ENCODE data around the gene CRYAB. TPM values are rescaled to one million over a fixed set of nuclear protein-coding genes. Genes with fewer than 3 reads are reported as not detected.

Gene CRYAB
- total and polyA plus RNA-seq, 8 donors, result 26.7 to 89.2 (median 34.8) TPM

- no peak for TF ChIP-seq CTCF (IDR thresholded peaks at IDR 0.05)
- Histone ChIP-seq H3K4me1 (peaks cover 4 to 7% of the 10 kb centered on the region in 2 donors), H3K36me3 (no peaks in the 10 kb centered on the region), H3K4me3 (no peak overlapping the region), H3K27ac (peak overlapping the region in 1 of 2 donors; percentile 33), H3K27me3 (no peaks in the 10 kb centered on the region), H3K9me3 (no peaks in the 10 kb centered on the region)
- no peak for DNase-seq
- ATAC-seq, result no peak
- intact Hi-C loops (cut with DNase I), result no loop called here
These were observed 33.6 kb upstream of the CRYAB start for GRCh38 chr11:111945198-111945597.

- DNase-seq (no peak), ATAC-seq (peak; percentile 45)
- no peaks in the 10 kb centered on the region for H3K9me3 ChIP-seq
- H3K36me3 ChIP-seq, result no peaks in the 10 kb centered on the region
- H3K27ac ChIP-seq, result peak overlapping the region; percentile 28 to 59
- H3K4me3 ChIP-seq, result no peak overlapping the region
- intact Hi-C loops (cut with DNase I), result no loop called here
- no peak for TF ChIP-seq CTCF (IDR thresholded peaks at IDR 0.05)
- no peaks in the 10 kb centered on the region for H3K27me3 ChIP-seq
- peaks cover 4 to 7% of the 10 kb centered on the region in 2 donors for H3K4me1 ChIP-seq
These were observed 33.1 kb upstream of the CRYAB start for GRCh38 chr11:111944651-111945051.

- H3K4me3 ChIP-seq, result no peak overlapping the region
- intact Hi-C loops (cut with DNase I), result no loop called here
- no peaks in the 10 kb centered on the region for H3K9me3 ChIP-seq
- no peaks in the 10 kb centered on the region for H3K36me3 ChIP-seq
- DNase-seq (peak in 1 of 4 donors; percentile 30), ATAC-seq (peak; percentile 74)
- TF ChIP-seq CTCF (IDR thresholded peaks at IDR 0.05), result no peak
- no peaks in the 10 kb centered on the region for H3K27me3 ChIP-seq
- H3K27ac ChIP-seq, result peak overlapping the region; percentile 28 to 59
- H3K4me1 ChIP-seq, result peaks cover 5 to 7% of the 10 kb centered on the region in 2 donors
These were observed 32.6 kb upstream of the CRYAB start for GRCh38 chr11:111944139-111944538.

GRCh38 chr11:111942829-111943228 lies 31.3 kb upstream of the CRYAB start:
- intact Hi-C loops (cut with DNase I), result no loop called here
- H3K36me3 ChIP-seq, result no peaks in the 10 kb centered on the region
- no peaks in the 10 kb centered on the region for H3K9me3 ChIP-seq
- DNase-seq, result no peak
- H3K27ac ChIP-seq, result no peak overlapping the region
- no peak for ATAC-seq
- H3K4me1 ChIP-seq, result peaks cover 9 to 18% of the 10 kb centered on the region in 2 donors
- no peak for TF ChIP-seq CTCF (IDR thresholded peaks at IDR 0.05)
- no peak overlapping the region for H3K4me3 ChIP-seq
- no peaks in the 10 kb centered on the region for H3K27me3 ChIP-seq

GRCh38 chr11:111941963-111942362 lies 30.4 kb upstream of the CRYAB start:
- Histone ChIP-seq H3K27ac (no peak overlapping the region), H3K4me1 (peaks cover 14 to 26% of the 10 kb centered on the region in 2 donors), H3K36me3 (no peaks in the 10 kb centered on the region), H3K27me3 (no peaks in the 10 kb centered on the region), H3K9me3 (no peaks in the 10 kb centered on the region), H3K4me3 (no peak overlapping the region)
- intact Hi-C loops (cut with DNase I), result no loop called here
- no peak for TF ChIP-seq CTCF (IDR thresholded peaks at IDR 0.05)
- ATAC-seq, result no peak
- DNase-seq, result no peak
